PC-9 (cell line): ENCODE data around the gene DAZAP2. TPM values are rescaled to one million over a fixed set of nuclear protein-coding genes. Genes with fewer than 3 reads are reported as not detected.

Experiments used
- BruUV-seq: library from RNA; stranded (reverse); fragments of 400-500 nt; replicated peaks from 2 replicates; lab custom pipeline; 2021; lab: Mats Ljungman, UMichigan
- CTCF ChIA-PET: fragments of 300-600 bp; sonication (Branson Sonifier 250); formaldehyde crosslinking; loops from one replicate; lab custom pipeline; 2022; ENCODE audit warnings: antibody characterized with exemption; lab: Charles Lee
- POLR2A ChIA-PET: fragments of 300-600 bp; sonication (Branson Sonifier 250); formaldehyde crosslinking; loops from one replicate; lab custom pipeline; 2022; ENCODE audit warnings: antibody characterized with exemption; ENCODE audit not compliant: unreplicated experiment; lab: Charles Lee
- DNase-seq, 2 experiments: peaks; one replicate each; pipeline versions ENCODE4 v3.0.0 to v3.0.0-alpha.2; 2015 to 2022; ENCODE audit warnings: mixed read lengths in 1 of 2
- H2AFZ ChIP-seq: fragments of 200-600 bp; sonication (generic); 2 replicates; pipeline ENCODE4 v1.8.1; 2017; ENCODE audit warnings: antibody characterized with exemption
- H3F3A ChIP-seq: fragments of 200-600 bp; sonication (generic); 2 replicates; pipeline ENCODE4 v1.8.1; 2017; ENCODE audit warnings: antibody characterized with exemption, mild to moderate bottlenecking, low read depth; ENCODE audit not compliant: insufficient read depth
- H3K27ac ChIP-seq: fragments of 200-600 bp; sonication (generic); 2 replicates; pipeline ENCODE4 v1.6.1; 2016; ENCODE audit warnings: mixed run types
- H3K27me3 ChIP-seq: fragments of 200-600 bp; sonication (generic); 2 replicates; pipeline ENCODE4 v1.6.1; 2016; ENCODE audit warnings: low read depth, mixed run types; ENCODE audit not compliant: insufficient read depth
- H3K36me3 ChIP-seq: fragments of 200-600 bp; sonication (generic); 2 replicates; pipeline ENCODE4 v1.6.1; 2016; ENCODE audit warnings: low read depth, mixed run types
- H3K4me1 ChIP-seq: fragments of 200-600 bp; sonication (generic); replicated peaks from 2 replicates; pipeline ENCODE4 v1.6.1; 2016; ENCODE audit warnings: mixed run types; ENCODE audit not compliant: insufficient read depth
- H3K4me2 ChIP-seq: fragments of 200-600 bp; sonication (generic); 2 replicates; pipeline ENCODE4 v1.6.1; 2017; ENCODE audit warnings: mixed run types
- H3K4me3 ChIP-seq: fragments of 200-600 bp; sonication (generic); 2 replicates; pipeline ENCODE4 v1.6.1; 2016; ENCODE audit warnings: mixed run types
- H3K79me2 ChIP-seq: fragments of 200-600 bp; sonication (generic); 2 replicates; pipeline ENCODE4 v1.6.1; 2017; ENCODE audit warnings: low read depth, mixed run types
- H3K9me2 ChIP-seq: fragments of 200-600 bp; sonication (generic); 2 replicates; pipeline ENCODE4 v1.8.1; 2017; ENCODE audit warnings: mild to moderate bottlenecking; ENCODE audit not compliant: insufficient read depth
- H3K9me3 ChIP-seq: fragments of 200-600 bp; sonication (generic); 2 replicates; pipeline ENCODE4 v1.8.1; 2016; ENCODE audit warnings: low read depth; ENCODE audit not compliant: insufficient read depth
- H4K20me1 ChIP-seq: fragments of 200-600 bp; sonication (generic); 2 replicates; pipeline ENCODE4 v1.8.1; 2017; ENCODE audit not compliant: insufficient read depth
- CTCF ChIP-seq: fragments of 200-600 bp; sonication (generic); conservative IDR thresholded peaks from 2 replicates; pipeline ENCODE4 v1.6.1; 2017; ENCODE audit warnings: mixed run types, antibody characterized with exemption, mild to moderate bottlenecking, moderate library complexity
- EZH2 ChIP-seq: fragments of 200-600 bp; sonication (generic); IDR thresholded peaks from 2 replicates; pipeline ENCODE4 v1.8.0; 2017; ENCODE audit warnings: antibody characterized with exemption, low read depth
- intact Hi-C: fragments of 100-400 bp; cut with micrococcal nuclease; formaldehyde crosslinking; loops from one replicate; pipeline ENCODE4 v1.10.0; 2022; ENCODE audit not compliant: unreplicated experiment
- total RNA-seq: library from RNA; stranded (reverse); gene quantifications from 2 replicates; pipeline ENCODE4 v1.2.3, GENCODE V29; 2021

DAZAP2 gene
- total RNA-seq, 1 experiment from 2014 or later = 154 TPM

GRCh38 chr12:51205350-51205749, 33.3 kb upstream of the DAZAP2 start:
- ChIA-PET CTCF (no interaction called here), POLR2A (interaction anchor here (0.7 kb wide), 1 partner anchor 76 kb away, joined by 3 read pairs; no protein-coding TSS in a partner anchor)
- no peak for TF ChIP-seq EZH2
- no peak for TF ChIP-seq CTCF
- DNase-seq = no peak
- no peak overlapping the region for H2AFZ ChIP-seq
- no peak overlapping the region for H3K27ac ChIP-seq
- H3K4me2 ChIP-seq = no peak overlapping the region
- H3F3A ChIP-seq = 0 out of 2 replicates have a peak, but pooled peaks cover 5% of the 10 kb centered on the region
- H3K27me3 ChIP-seq = no peaks in the 10 kb centered on the region
- H3K9me3 ChIP-seq = no peaks in the 10 kb centered on the region
- H3K4me1 ChIP-seq = no peaks in the 10 kb centered on the region
- H4K20me1 ChIP-seq = no peaks in the 10 kb centered on the region
- BruUV-seq = no TSS peak
- no peak overlapping the region for H3K4me3 ChIP-seq
- no peaks in the 10 kb centered on the region for H3K79me2 ChIP-seq
- H3K9me2 ChIP-seq = no peaks in the 10 kb centered on the region
- no peaks in the 10 kb centered on the region for H3K36me3 ChIP-seq
- intact Hi-C loops = no loop called here

GRCh38 chr12:51208016-51208660, 30.5 kb upstream of the DAZAP2 start:
- no peak overlapping the region for H3K4me2 ChIP-seq
- no TSS peak for BruUV-seq
- no peaks in the 10 kb centered on the region for H3F3A ChIP-seq
- H3K9me3 ChIP-seq = no peaks in the 10 kb centered on the region
- H3K27ac ChIP-seq = no peak overlapping the region
- no peaks in the 10 kb centered on the region for H3K36me3 ChIP-seq
- no peaks in the 10 kb centered on the region for H3K27me3 ChIP-seq
- POLR2A ChIA-PET = no interaction called here
- H3K4me3 ChIP-seq = no peak overlapping the region
- no peak overlapping the region for H2AFZ ChIP-seq
- intact Hi-C loops = no loop called here
- no peaks in the 10 kb centered on the region for H3K4me1 ChIP-seq
- no peaks in the 10 kb centered on the region for H3K79me2 ChIP-seq
- no peak for TF ChIP-seq CTCF
- no peak for TF ChIP-seq EZH2
- H4K20me1 ChIP-seq = no peaks in the 10 kb centered on the region
- CTCF ChIA-PET = no interaction called here
- DNase-seq = no peak
- no peaks in the 10 kb centered on the region for H3K9me2 ChIP-seq

GRCh38 chr12:51209259-51209658, 29.4 kb upstream of the DAZAP2 start:
- H2AFZ ChIP-seq = no peak overlapping the region
- no peak for DNase-seq
- no TSS peak for BruUV-seq
- no peaks in the 10 kb centered on the region for H3K36me3 ChIP-seq
- no peak overlapping the region for H3K4me2 ChIP-seq
- H3K9me2 ChIP-seq = no peaks in the 10 kb centered on the region
- no peaks in the 10 kb centered on the region for H3K79me2 ChIP-seq
- H3K4me1 ChIP-seq = no peaks in the 10 kb centered on the region
- no peaks in the 10 kb centered on the region for H3K9me3 ChIP-seq
- H3F3A ChIP-seq = no peaks in the 10 kb centered on the region
- no peak overlapping the region for H3K4me3 ChIP-seq
- intact Hi-C loops = no loop called here
- ChIA-PET CTCF (no interaction called here), POLR2A (interaction anchor here (0.5 to 0.6 kb wide), 2 partner anchors 21 to 442 kb away, joined by 3 to 5 read pairs; no protein-coding TSS in a partner anchor)
- no peaks in the 10 kb centered on the region for H4K20me1 ChIP-seq
- no peak overlapping the region for H3K27ac ChIP-seq
- H3K27me3 ChIP-seq = no peaks in the 10 kb centered on the region
- TF ChIP-seq CTCF = no peak
- TF ChIP-seq EZH2 = no peak
